Measurements from ENCODE around the gene ZBTB24. TPM values are rescaled to one million over a fixed set of nuclear protein-coding genes. Genes with fewer than 3 reads are reported as not detected.

Gene ZBTB24
- total and polyA plus RNA-seq, 4 donors = 2.9 to 13.9 (median 6.0) TPM

GRCh38 chr6:109516929-109517328 is 33.9 kb upstream of the ZBTB24 start:
- WGBS, 2 donors = 35 to 63% methylated on average over 3 of the region's 3 CpGs

GRCh38 chr6:109515781-109516409 is 32.9 kb upstream of the ZBTB24 start:
- Histone ChIP-seq H3K36me3 (ENCODE audit: control insufficient read depth in 4 of 4, insufficient read depth in 4 of 4, low read length in 4 of 4) (no peaks in the 10 kb centered on the region), H3K9ac (ENCODE audit: insufficient read depth in 1 of 2, low read length in 2 of 2) (no peak overlapping the region), H3K4me3 (no peak overlapping the region), H3K27me3 (ENCODE audit: control insufficient read depth in 3 of 3, insufficient read depth in 3 of 3, low read length in 2 of 3) (no peaks in the 10 kb centered on the region), H3K27ac (ENCODE audit: low read depth in 1 of 2, low read length in 1 of 2) (no peak overlapping the region), H3K4me1 (ENCODE audit: control insufficient read depth in 5 of 5, insufficient read depth in 5 of 5, low read length in 5 of 5) (no peaks in the 10 kb centered on the region), H3K9me3 (ENCODE audit: control insufficient read depth in 4 of 4, insufficient read depth in 3 of 4, low read length in 3 of 4) (no peaks in the 10 kb centered on the region)
- DNase-seq = no peak
- TF ChIP-seq CTCF (IDR thresholded peaks at IDR 0.05; ENCODE audit: control extremely low read depth, extremely low read depth) = no peak
- 35 to 39% methylated on average over 6 of the region's 6 CpGs for WGBS, 2 donors
- no peak for ATAC-seq (ENCODE audit: insufficient read depth, low FRiP score)

More at GRCh38 chr6:109516929-109517328, 33.9 kb upstream of the ZBTB24 start:
- H3K36me3 ChIP-seq (ENCODE audit: control insufficient read depth in 4 of 4, insufficient read depth in 4 of 4, low read length in 4 of 4) = no peaks in the 10 kb centered on the region
- H3K9me3 ChIP-seq (ENCODE audit: control insufficient read depth in 4 of 4, insufficient read depth in 3 of 4, low read length in 3 of 4) = no peaks in the 10 kb centered on the region
- ATAC-seq (ENCODE audit: insufficient read depth, low FRiP score) (no peak), DNase-seq (no peak)
- H3K27me3 ChIP-seq (ENCODE audit: control insufficient read depth in 3 of 3, insufficient read depth in 3 of 3, low read length in 2 of 3) = no peaks in the 10 kb centered on the region
- H3K4me1 ChIP-seq (ENCODE audit: control insufficient read depth in 5 of 5, insufficient read depth in 5 of 5, low read length in 5 of 5) = no peaks in the 10 kb centered on the region
- TF ChIP-seq CTCF (IDR thresholded peaks at IDR 0.05; ENCODE audit: control extremely low read depth, extremely low read depth) = no peak
- no peak overlapping the region for H3K4me3 ChIP-seq
- H3K27ac ChIP-seq (ENCODE audit: low read depth in 1 of 2, low read length in 1 of 2) = no peak overlapping the region
- no peak overlapping the region for H3K9ac ChIP-seq (ENCODE audit: insufficient read depth in 1 of 2, low read length in 2 of 2)

GRCh38 chr6:109514946-109515345 is 31.9 kb upstream of the ZBTB24 start:
- H3K4me3 ChIP-seq = no peak overlapping the region
- no peaks in the 10 kb centered on the region for H3K36me3 ChIP-seq (ENCODE audit: control insufficient read depth in 4 of 4, insufficient read depth in 4 of 4, low read length in 4 of 4)
- H3K4me1 ChIP-seq (ENCODE audit: control insufficient read depth in 5 of 5, insufficient read depth in 5 of 5, low read length in 5 of 5) = no peaks in the 10 kb centered on the region
- DNase-seq = no peak
- no peaks in the 10 kb centered on the region for H3K27me3 ChIP-seq (ENCODE audit: control insufficient read depth in 3 of 3, insufficient read depth in 3 of 3, low read length in 2 of 3)
- no peak for TF ChIP-seq CTCF (IDR thresholded peaks at IDR 0.05; ENCODE audit: control extremely low read depth, extremely low read depth)
- ATAC-seq (ENCODE audit: insufficient read depth, low FRiP score) = no peak
- 89% methylated on average over 3 of the region's 3 CpGs for WGBS, 2 donors
- no peaks in the 10 kb centered on the region for H3K9me3 ChIP-seq (ENCODE audit: control insufficient read depth in 4 of 4, insufficient read depth in 3 of 4, low read length in 3 of 4)
- no peak overlapping the region for H3K27ac ChIP-seq (ENCODE audit: low read depth in 1 of 2, low read length in 1 of 2)
- no peak overlapping the region for H3K9ac ChIP-seq (ENCODE audit: insufficient read depth in 1 of 2, low read length in 2 of 2)

Measured in lung (tissue), 12 donors.